ENCODE data around the gene TUSC2. TPM values are rescaled to one million over a fixed set of nuclear protein-coding genes. Genes with fewer than 3 reads are reported as not detected.
"Not testable (repeated sequence)": the region's sequence is repeated elsewhere in the genome, so short reads cannot be mapped to it uniquely, and the experiment has no call there.

The TUSC2 gene
- total RNA-seq, 1 donor from 2014 or later: 41.4 TPM

GRCh38 chr3:50316657-50317242 lies 11.3 kb downstream of the TUSC2 start:
- Histone ChIP-seq H3K27me3 (ENCODE audit: insufficient read depth, low read length) (no peaks in the 10 kb centered on the region), H3K79me2 (ENCODE audit: insufficient read depth, low read length) (peaks cover 40% of the 10 kb centered on the region), H3K9me3 (ENCODE audit: insufficient read depth, low read depth, low read length) (no peaks in the 10 kb centered on the region), H4K20me1 (ENCODE audit: insufficient read depth, low read length) (peaks cover 58% of the 10 kb centered on the region), H3K4me2 (ENCODE audit: low read length) (peak overlapping the region; percentile 55), H3K4me1 (ENCODE audit: insufficient read depth, low read length) (peaks cover 24% of the 10 kb centered on the region), H3K36me3 (ENCODE audit: insufficient read depth, low read length) (peaks cover 8% of the 10 kb centered on the region), H2AFZ (ENCODE audit: low read depth, low read length) (no peak overlapping the region), H3K27ac (ENCODE audit: low read depth, low read length) (no peak overlapping the region), H3K4me3 (ENCODE audit: insufficient read depth, low read depth, low read length) (no peak overlapping the region), H3K9ac (ENCODE audit: low read length) (peak overlapping the region; percentile 29)
- Mint-ChIP-seq H3K4me3 (ENCODE audit: unreplicated experiment) (no peak overlapping the region), H3K27me3 (ENCODE audit: low read depth, unreplicated experiment) (no peaks in the 10 kb centered on the region), H3K36me3 (ENCODE audit: low read depth, unreplicated experiment) (peaks cover 22% of the 10 kb centered on the region), H3K9me3 (ENCODE audit: unreplicated experiment) (no peaks in the 10 kb centered on the region), H3K27ac (ENCODE audit: unreplicated experiment) (no peak overlapping the region), H3K4me1 (ENCODE audit: low read depth, unreplicated experiment) (peaks cover 16% of the 10 kb centered on the region)
- FAIRE-seq (no peak), DNase-seq (ENCODE audit: low read depth) (peak; percentile 65)
- TF ChIP-seq EZH2 (IDR thresholded peaks at IDR 0.05; ENCODE audit: insufficient read depth, low read length): no peak
- TF ChIP-seq CTCF (IDR thresholded peaks at IDR 0.05; ENCODE audit: insufficient read depth, low read depth, low read length): no peak

GRCh38 chr3:50314816-50315215 lies 13.2 kb downstream of the TUSC2 start:
- Histone ChIP-seq H3K4me2 (ENCODE audit: low read length) (no peak overlapping the region), H3K79me2 (ENCODE audit: insufficient read depth, low read length) (peaks cover 27% of the 10 kb centered on the region), H3K9me3 (ENCODE audit: insufficient read depth, low read depth, low read length) (no peaks in the 10 kb centered on the region), H3K4me3 (ENCODE audit: insufficient read depth, low read depth, low read length) (no peak overlapping the region), H4K20me1 (ENCODE audit: insufficient read depth, low read length) (peaks cover 48% of the 10 kb centered on the region), H3K27ac (ENCODE audit: low read depth, low read length) (no peak overlapping the region), H3K9ac (ENCODE audit: low read length) (no peak overlapping the region), H3K4me1 (ENCODE audit: insufficient read depth, low read length) (peaks cover 14% of the 10 kb centered on the region), H3K27me3 (ENCODE audit: insufficient read depth, low read length) (no peaks in the 10 kb centered on the region), H3K36me3 (ENCODE audit: insufficient read depth, low read length) (peaks cover 8% of the 10 kb centered on the region), H2AFZ (ENCODE audit: low read depth, low read length) (no peak overlapping the region)
- Mint-ChIP-seq H3K36me3 (ENCODE audit: low read depth, unreplicated experiment) (peaks cover 19% of the 10 kb centered on the region), H3K4me3 (ENCODE audit: unreplicated experiment) (no peak overlapping the region), H3K27ac (ENCODE audit: unreplicated experiment) (no peak overlapping the region), H3K9me3 (ENCODE audit: unreplicated experiment) (peaks cover under 1% of the 10 kb centered on the region), H3K27me3 (ENCODE audit: low read depth, unreplicated experiment) (no peaks in the 10 kb centered on the region), H3K4me1 (ENCODE audit: low read depth, unreplicated experiment) (peaks cover 11% of the 10 kb centered on the region)
- DNase-seq (ENCODE audit: low read depth) (no peak), FAIRE-seq (no peak)
- TF ChIP-seq CTCF (IDR thresholded peaks at IDR 0.05; ENCODE audit: insufficient read depth, low read depth, low read length): no peak
- TF ChIP-seq EZH2 (IDR thresholded peaks at IDR 0.05; ENCODE audit: insufficient read depth, low read length): no peak

GRCh38 chr3:50314342-50314741 lies 13.7 kb downstream of the TUSC2 start:
- Mint-ChIP-seq H3K4me3 (ENCODE audit: unreplicated experiment) (no peak overlapping the region), H3K9me3 (ENCODE audit: unreplicated experiment) (peaks cover 1% of the 10 kb centered on the region), H3K27ac (ENCODE audit: unreplicated experiment) (no peak overlapping the region), H3K27me3 (ENCODE audit: low read depth, unreplicated experiment) (no peaks in the 10 kb centered on the region), H3K4me1 (ENCODE audit: low read depth, unreplicated experiment) (peaks cover 8% of the 10 kb centered on the region), H3K36me3 (ENCODE audit: low read depth, unreplicated experiment) (peaks cover 21% of the 10 kb centered on the region)
- H3K27ac ChIP-seq (ENCODE audit: low read depth, low read length): no peak overlapping the region
- H2AFZ ChIP-seq (ENCODE audit: low read depth, low read length): no peak overlapping the region
- no peaks in the 10 kb centered on the region for H3K27me3 ChIP-seq (ENCODE audit: insufficient read depth, low read length)
- H4K20me1 ChIP-seq (ENCODE audit: insufficient read depth, low read length): peaks cover 43% of the 10 kb centered on the region
- FAIRE-seq (no peak), DNase-seq (ENCODE audit: low read depth) (no peak)
- no peak overlapping the region for H3K4me3 ChIP-seq (ENCODE audit: insufficient read depth, low read depth, low read length)
- H3K4me1 ChIP-seq (ENCODE audit: insufficient read depth, low read length): peaks cover 14% of the 10 kb centered on the region
- H3K36me3 ChIP-seq (ENCODE audit: insufficient read depth, low read length): peaks cover 8% of the 10 kb centered on the region
- H3K9ac ChIP-seq (ENCODE audit: low read length): no peak overlapping the region
- H3K79me2 ChIP-seq (ENCODE audit: insufficient read depth, low read length): peaks cover 22% of the 10 kb centered on the region
- no peaks in the 10 kb centered on the region for H3K9me3 ChIP-seq (ENCODE audit: insufficient read depth, low read depth, low read length)
- no peak overlapping the region for H3K4me2 ChIP-seq (ENCODE audit: low read length)
- TF ChIP-seq EZH2 (IDR thresholded peaks at IDR 0.05; ENCODE audit: insufficient read depth, low read length) (no peak), CTCF (IDR thresholded peaks at IDR 0.05; ENCODE audit: insufficient read depth, low read depth, low read length) (no peak)

- H2AFZ ChIP-seq (ENCODE audit: low read depth, low read length); H3K36me3 ChIP-seq (ENCODE audit: insufficient read depth, low read length); H3K27ac Mint-ChIP-seq (ENCODE audit: unreplicated experiment); H3K4me3 ChIP-seq (ENCODE audit: insufficient read depth, low read depth, low read length); H3K4me1 Mint-ChIP-seq (ENCODE audit: low read depth, unreplicated experiment); FAIRE-seq; H3K4me3 Mint-ChIP-seq (ENCODE audit: unreplicated experiment); DNase-seq (ENCODE audit: low read depth); H3K27me3 ChIP-seq (ENCODE audit: insufficient read depth, low read length); H3K27ac ChIP-seq (ENCODE audit: low read depth, low read length); H3K9ac ChIP-seq (ENCODE audit: low read length); H3K9me3 Mint-ChIP-seq (ENCODE audit: unreplicated experiment); H3K79me2 ChIP-seq (ENCODE audit: insufficient read depth, low read length); H3K4me2 ChIP-seq (ENCODE audit: low read length); H3K27me3 Mint-ChIP-seq (ENCODE audit: low read depth, unreplicated experiment); H3K9me3 ChIP-seq (ENCODE audit: insufficient read depth, low read depth, low read length); H3K4me1 ChIP-seq (ENCODE audit: insufficient read depth, low read length): not testable (repeated sequence)
- H3K36me3 Mint-ChIP-seq (ENCODE audit: low read depth, unreplicated experiment): peaks cover 14% of the 10 kb centered on the region
- peaks cover 22% of the 10 kb centered on the region for H4K20me1 ChIP-seq (ENCODE audit: insufficient read depth, low read length)
Measured at GRCh38 chr3:50312041-50312440, 16.0 kb downstream of the TUSC2 start.
